ENCODE results near the gene VCL. TPM values are rescaled to one million over a fixed set of nuclear protein-coding genes. Genes with fewer than 3 reads are reported as not detected.
"Not testable (repeated sequence)": the region's sequence is repeated elsewhere in the genome, so short reads cannot be mapped to it uniquely, and the experiment has no call there.

VCL gene
- total RNA-seq, 1 experiment from 2014 or later, result 291 TPM

DNA sequence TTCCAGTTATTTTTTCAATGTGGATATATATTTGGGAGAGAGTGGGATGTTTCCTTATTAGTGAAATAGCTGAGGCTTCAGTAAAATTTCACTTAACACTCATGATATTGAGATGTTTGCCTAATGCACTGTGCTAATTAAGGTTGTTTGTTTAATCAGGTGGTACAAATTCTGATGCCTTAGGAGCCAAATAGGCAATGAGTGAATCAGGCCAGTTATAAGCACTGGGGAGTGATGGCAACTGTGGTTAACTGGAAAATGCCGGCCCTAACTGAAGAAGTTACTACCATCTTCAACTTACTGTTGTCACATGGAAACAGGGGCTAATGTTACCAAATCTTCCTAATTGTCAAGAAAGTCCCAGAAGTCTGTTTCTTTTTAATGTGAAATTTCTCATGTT, 32.0 kb downstream of the VCL start:
- no peak for DNase-seq
- no peak overlapping the region for H3K56ac ChIP-seq (ENCODE audit: insufficient read length, low read depth, low read length)
- no peak overlapping the region for H2BK120ac ChIP-seq (ENCODE audit: low read depth, low read length, poor library complexity, severe bottlenecking)
- H3K9ac ChIP-seq (ENCODE audit: extremely low read depth, insufficient read length, low read length), result no peak overlapping the region
- no peak overlapping the region for H2AFZ ChIP-seq (ENCODE audit: low read length)
- H4K8ac ChIP-seq (replicated peaks; ENCODE audit: insufficient read length, low read depth, low read length), result no peak overlapping the region
- H3K23me2 ChIP-seq (ENCODE audit: insufficient read length, low read depth, low read length, poor library complexity, severe bottlenecking), result no peaks in the 10 kb centered on the region
- no peak overlapping the region for H4K91ac ChIP-seq (ENCODE audit: insufficient read length, low read depth, low read length)
- peaks cover 4% of the 10 kb centered on the region for H3K79me1 ChIP-seq (ENCODE audit: insufficient read depth, low read depth, low read length, poor library complexity, severe bottlenecking)
- H3K4me1 Mint-ChIP-seq, result peaks cover 54 to 63% of the 10 kb centered on the region in 2 experiments
- H3K14ac ChIP-seq (ENCODE audit: insufficient read depth, low read length), result no peak overlapping the region
- H3K4me3 Mint-ChIP-seq, result no peak overlapping the region
- H3K4ac ChIP-seq (ENCODE audit: low read depth, low read length), result no peak overlapping the region
- H3K9me3 Mint-ChIP-seq, result no peaks in the 10 kb centered on the region
- no peaks in the 10 kb centered on the region for H3K9me3 ChIP-seq (ENCODE audit: control insufficient read depth, low read depth, low read length)
- peaks cover 3 to 29% (median 27%) of the 10 kb centered on the region in 3 experiments; a peak in 5 of 7 replicates for H3K36me3 Mint-ChIP-seq (ENCODE audit: insufficient read depth in 1 of 3, low read depth in 3 of 3)
- H3K4me1 ChIP-seq (ENCODE audit: insufficient read depth, low read length), result peaks cover 19% of the 10 kb centered on the region
- WGBS (ENCODE audit: extremely low coverage, insufficient read length, low lambda C conversion rate), result no CpG with 5 or more reads among the region's 1 CpG
- H3K27me3 Mint-ChIP-seq (ENCODE audit: low read depth), result no peaks in the 10 kb centered on the region
- no peak overlapping the region for H3K23ac ChIP-seq (ENCODE audit: insufficient read length, low read depth, low read length)
- no peak overlapping the region for H3K27ac ChIP-seq (ENCODE audit: insufficient read length, low read depth, low read length)
- H3K4me2 ChIP-seq (ENCODE audit: insufficient read depth, insufficient read length, low read length), result no peak overlapping the region
- no peak overlapping the region for H2BK20ac ChIP-seq (ENCODE audit: low read depth, low read length, poor library complexity, severe bottlenecking)
- no peak overlapping the region for H2BK15ac ChIP-seq (ENCODE audit: low read depth, low read length)
- no peak overlapping the region for H4K5ac ChIP-seq (ENCODE audit: insufficient read length, low read depth, low read length)
- peak overlapping the region in 1 of 3 experiments; percentile 49; a peak in 2 of 7 replicates for H3K27ac Mint-ChIP-seq
- no peaks in the 10 kb centered on the region for H4K20me1 ChIP-seq (ENCODE audit: control insufficient read depth, insufficient read depth, insufficient read length)
- no peak overlapping the region for H2BK5ac ChIP-seq (ENCODE audit: insufficient read length, low read length)
- peaks cover 27% of the 10 kb centered on the region; the same call in 1 of the 2 replicates for H3K79me2 ChIP-seq (ENCODE audit: insufficient read depth, low read length)
- H2AK5ac ChIP-seq (ENCODE audit: insufficient read length, low read length), result no peak overlapping the region
- H2BK12ac ChIP-seq (ENCODE audit: insufficient read length, low read depth, low read length), result no peak overlapping the region
- H3K18ac ChIP-seq (ENCODE audit: insufficient read length, low read depth, low read length), result no peak overlapping the region
- H3T11ph ChIP-seq (ENCODE audit: low read length), result no peak overlapping the region
- TF ChIP-seq, protein P1, sequence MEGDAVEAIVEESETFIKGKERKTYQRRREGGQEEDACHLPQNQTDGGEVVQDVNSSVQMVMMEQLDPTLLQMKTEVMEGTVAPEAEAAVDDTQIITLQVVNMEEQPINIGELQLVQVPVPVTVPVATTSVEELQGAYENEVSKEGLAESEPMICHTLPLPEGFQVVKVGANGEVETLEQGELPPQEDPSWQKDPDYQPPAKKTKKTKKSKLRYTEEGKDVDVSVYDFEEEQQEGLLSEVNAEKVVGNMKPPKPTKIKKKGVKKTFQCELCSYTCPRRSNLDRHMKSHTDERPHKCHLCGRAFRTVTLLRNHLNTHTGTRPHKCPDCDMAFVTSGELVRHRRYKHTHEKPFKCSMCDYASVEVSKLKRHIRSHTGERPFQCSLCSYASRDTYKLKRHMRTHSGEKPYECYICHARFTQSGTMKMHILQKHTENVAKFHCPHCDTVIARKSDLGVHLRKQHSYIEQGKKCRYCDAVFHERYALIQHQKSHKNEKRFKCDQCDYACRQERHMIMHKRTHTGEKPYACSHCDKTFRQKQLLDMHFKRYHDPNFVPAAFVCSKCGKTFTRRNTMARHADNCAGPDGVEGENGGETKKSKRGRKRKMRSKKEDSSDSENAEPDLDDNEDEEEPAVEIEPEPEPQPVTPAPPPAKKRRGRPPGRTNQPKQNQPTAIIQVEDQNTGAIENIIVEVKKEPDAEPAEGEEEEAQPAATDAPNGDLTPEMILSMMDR (conservative IDR thresholded peaks at IDR 0.05), result no peak
- H3K27me3 ChIP-seq (ENCODE audit: insufficient read depth, low read length), result no peaks in the 10 kb centered on the region

DNA sequence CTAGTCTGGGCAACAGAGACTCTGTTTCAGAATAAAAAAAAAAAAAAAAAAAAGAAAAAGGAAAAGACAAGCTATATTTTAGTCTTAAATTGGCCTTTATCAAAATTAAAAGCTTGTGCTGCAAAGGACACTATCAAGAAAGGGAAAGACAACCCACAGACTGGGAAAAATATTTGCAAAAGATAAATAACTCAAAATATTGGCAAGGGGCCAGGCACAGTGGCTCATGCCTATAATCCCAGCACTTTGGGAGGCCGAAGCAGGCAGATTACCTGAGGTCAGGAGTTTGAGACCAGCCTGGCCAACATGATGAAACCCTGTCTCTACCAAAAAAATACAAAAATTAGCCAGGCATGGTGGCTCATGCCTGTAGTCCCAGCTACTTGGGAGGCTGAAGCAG, 34.3 kb downstream of the VCL start:
- not testable (repeated sequence) for H3K9ac ChIP-seq (ENCODE audit: extremely low read depth, insufficient read length, low read length); H3K27ac Mint-ChIP-seq; H3K18ac ChIP-seq (ENCODE audit: insufficient read length, low read depth, low read length); H2BK12ac ChIP-seq (ENCODE audit: insufficient read length, low read depth, low read length); H3K9me3 Mint-ChIP-seq; H3K23me2 ChIP-seq (ENCODE audit: insufficient read length, low read depth, low read length, poor library complexity, severe bottlenecking); H2BK15ac ChIP-seq (ENCODE audit: low read depth, low read length); H4K8ac ChIP-seq (replicated peaks; ENCODE audit: insufficient read length, low read depth, low read length); H3K23ac ChIP-seq (ENCODE audit: insufficient read length, low read depth, low read length); H3K14ac ChIP-seq (ENCODE audit: insufficient read depth, low read length); H3K4me2 ChIP-seq (ENCODE audit: insufficient read depth, insufficient read length, low read length); H2BK120ac ChIP-seq (ENCODE audit: low read depth, low read length, poor library complexity, severe bottlenecking); H3K4ac ChIP-seq (ENCODE audit: low read depth, low read length); H2BK20ac ChIP-seq (ENCODE audit: low read depth, low read length, poor library complexity, severe bottlenecking); H3K4me3 Mint-ChIP-seq; H4K91ac ChIP-seq (ENCODE audit: insufficient read length, low read depth, low read length); H2AFZ ChIP-seq (ENCODE audit: low read length); H3K79me1 ChIP-seq (ENCODE audit: insufficient read depth, low read depth, low read length, poor library complexity, severe bottlenecking); H3T11ph ChIP-seq (ENCODE audit: low read length); H4K5ac ChIP-seq (ENCODE audit: insufficient read length, low read depth, low read length); H3K56ac ChIP-seq (ENCODE audit: insufficient read length, low read depth, low read length); H3K27me3 ChIP-seq (ENCODE audit: insufficient read depth, low read length); H3K27me3 Mint-ChIP-seq (ENCODE audit: low read depth); H3K9me3 ChIP-seq (ENCODE audit: control insufficient read depth, low read depth, low read length); H2AK5ac ChIP-seq (ENCODE audit: insufficient read length, low read length); H4K20me1 ChIP-seq (ENCODE audit: control insufficient read depth, insufficient read depth, insufficient read length); DNase-seq; H3K27ac ChIP-seq (ENCODE audit: insufficient read length, low read depth, low read length); H2BK5ac ChIP-seq (ENCODE audit: insufficient read length, low read length)
- no CpG with 5 or more reads among the region's 1 CpG for WGBS (ENCODE audit: extremely low coverage, insufficient read length, low lambda C conversion rate)
- Histone ChIP-seq H3K79me2 (ENCODE audit: insufficient read depth, low read length) (peaks cover 21% of the 10 kb centered on the region; the same call in 1 of the 2 replicates), H3K4me1 (ENCODE audit: insufficient read depth, low read length) (peaks cover 12% of the 10 kb centered on the region)
- peaks cover 49 to 53% of the 10 kb centered on the region in 2 experiments for H3K4me1 Mint-ChIP-seq
- peaks cover 4 to 38% (median 28%) of the 10 kb centered on the region in 3 experiments; a peak in 6 of 7 replicates for H3K36me3 Mint-ChIP-seq (ENCODE audit: insufficient read depth in 1 of 3, low read depth in 3 of 3)

Data from H9 (cell line).